ENCODE results near the gene STMND1.
A peak's percentile ranks its signal among the peaks of the same experiment; 100 is the strongest.

Gene STMND1

GRCh38 chr6:17098538-17098937 lies 3.3 kb upstream of the STMND1 start:
- no peak for DNase-seq (ENCODE audit: low read depth)

- DNase-seq (ENCODE audit: low read depth): no peak
These were observed 2.3 kb upstream of the STMND1 start for GRCh38 chr6:17099401-17100059.

GRCh38 chr6:17100806-17101205 lies 1.0 kb upstream of the STMND1 start:
- no peak for DNase-seq (ENCODE audit: low read depth)

GRCh38 chr6:17102258-17102870 lies 514 bp downstream of the STMND1 start:
- no peak for DNase-seq (ENCODE audit: low read depth)

GRCh38 chr6:17103715-17104114 lies 1.9 kb downstream of the STMND1 start:
- DNase-seq (ENCODE audit: low read depth): no peak

- no peak for DNase-seq (ENCODE audit: low read depth)
These were observed 6.0 kb downstream of the STMND1 start for GRCh38 chr6:17107863-17108262.

GRCh38 chr6:17115251-17116116 lies 13.6 kb downstream of the STMND1 start:
- no peak for DNase-seq (ENCODE audit: low read depth)

GRCh38 chr6:17116117-17116440 lies 14.2 kb downstream of the STMND1 start:
- DNase-seq (ENCODE audit: low read depth): no peak

- DNase-seq (ENCODE audit: low read depth): no peak
These were observed 18.2 kb downstream of the STMND1 start for GRCh38 chr6:17120019-17120418.

- DNase-seq (ENCODE audit: low read depth): no peak
These were observed 23.6 kb downstream of the STMND1 start for GRCh38 chr6:17125407-17125806.

- no peak for DNase-seq (ENCODE audit: low read depth)
These were observed 28.9 kb downstream of the STMND1 start for GRCh38 chr6:17130786-17131185.

GRCh38 chr6:17132967-17133366 lies 31.1 kb downstream of the STMND1 start:
- DNase-seq (ENCODE audit: low read depth): no peak

- no peak for DNase-seq (ENCODE audit: low read depth)
These were observed 36.2 kb downstream of the STMND1 start for GRCh38 chr6:17138033-17138432.

- DNase-seq (ENCODE audit: low read depth): no peak
These were observed 42.2 kb downstream of the STMND1 start for GRCh38 chr6:17144016-17144415.

- DNase-seq (ENCODE audit: low read depth): no peak
These were observed 47.7 kb downstream of the STMND1 start for GRCh38 chr6:17149571-17149970.

- DNase-seq (ENCODE audit: low read depth): no peak
These were observed 48.2 kb downstream of the STMND1 start for GRCh38 chr6:17150096-17150495.

- DNase-seq (ENCODE audit: low read depth): no peak
These were observed 50.0 kb downstream of the STMND1 start for GRCh38 chr6:17151888-17152287.

- DNase-seq (ENCODE audit: low read depth): no peak
These were observed 50.9 kb downstream of the STMND1 start for GRCh38 chr6:17152703-17153102.

- DNase-seq (ENCODE audit: low read depth): peak; percentile 35
These were observed 54.5 kb downstream of the STMND1 start for GRCh38 chr6:17156112-17156921.

- DNase-seq (ENCODE audit: low read depth): no peak
These were observed 55.1 kb downstream of the STMND1 start for GRCh38 chr6:17156966-17157365.

- no peak for DNase-seq (ENCODE audit: low read depth)
These were observed 55.8 kb downstream of the STMND1 start for GRCh38 chr6:17157617-17158016.

- DNase-seq (ENCODE audit: low read depth): no peak
These were observed 57.4 kb downstream of the STMND1 start for GRCh38 chr6:17159240-17159639.

Data from stimulated activated CD4-positive, alpha-beta T cell treated with anti-CD3 and anti-CD28 coated beads, Interleukin-2, amount 100 ng/mL, for 4 hours (primary cell).